Caco-2 (cell line): ENCODE measurements around the gene FUCA2. TPM values are rescaled to one million over a fixed set of nuclear protein-coding genes. Genes with fewer than 3 reads are reported as not detected.
"Not testable (repeated sequence)": the region's sequence is repeated elsewhere in the genome, so short reads cannot be mapped to it uniquely, and the experiment has no call there.

Experiments
- BruUV-seq: library from RNA; stranded (reverse); fragments of 400-500 nt; replicated peaks from 2 replicates; lab custom pipeline; 2021; lab: Mats Ljungman, UMichigan
- CTCF ChIA-PET: fragments of 300-600 bp; sonication (Branson Sonifier 250); formaldehyde crosslinking; loops from one replicate; lab custom pipeline; 2022; ENCODE audit warnings: antibody characterized with exemption; lab: Charles Lee
- POLR2A ChIA-PET: fragments of 300-600 bp; sonication (Branson Sonifier 250); formaldehyde crosslinking; loops from one replicate; lab custom pipeline; 2022; ENCODE audit warnings: antibody characterized with exemption; lab: Charles Lee
- DNase-seq, 2 experiments: peaks; one replicate each; pipeline versions ENCODE4 v3.0.0 to v3.0.0-alpha.2; 2020 to 2022
- H3K27me3 ChIP-seq: replicated peaks from 2 replicates; pipeline ENCODE4 v1.6.0; 2011; ENCODE audit warnings: low read length; ENCODE audit not compliant: control insufficient read depth, insufficient read depth
- H3K36me3 ChIP-seq: 2 replicates; pipeline ENCODE4 v1.5.1; 2011; ENCODE audit warnings: low read length; ENCODE audit not compliant: control insufficient read depth, insufficient read depth
- H3K4me1 ChIP-seq: fragments of 250-450 bp; sonication (Bioruptor Pico); 2 replicates; pipeline ENCODE4 v1.5.1; 2020; ENCODE audit warnings: mild to moderate bottlenecking
- H3K4me3 ChIP-seq: 2 replicates; pipeline ENCODE4 v1.5.1; 2011; ENCODE audit warnings: low read depth, mild to moderate bottlenecking, control low read depth, low read length
- H3K9me3 ChIP-seq: fragments of 250-450 bp; sonication (Bioruptor Pico); 2 replicates; pipeline ENCODE4 v1.5.1; 2020; ENCODE audit warnings: mild to moderate bottlenecking, moderate library complexity
- H3K27ac Mint-ChIP-seq: one replicate; pipeline ENCODE4 v1.8.0; 2022; ENCODE audit warnings: mixed read lengths; ENCODE audit not compliant: unreplicated experiment
- H3K27me3 Mint-ChIP-seq: one replicate; pipeline ENCODE4 v1.8.0; 2022; ENCODE audit warnings: mixed read lengths; ENCODE audit not compliant: insufficient read depth, unreplicated experiment
- H3K36me3 Mint-ChIP-seq: one replicate; pipeline ENCODE4 v1.8.0; 2022; ENCODE audit warnings: mild to moderate bottlenecking, mixed read lengths; ENCODE audit not compliant: insufficient read depth, unreplicated experiment
- H3K4me1 Mint-ChIP-seq: one replicate; pipeline ENCODE4 v1.8.0; 2022; ENCODE audit warnings: low read depth, mixed read lengths; ENCODE audit not compliant: unreplicated experiment
- H3K4me3 Mint-ChIP-seq: one replicate; pipeline ENCODE4 v1.8.0; 2022; ENCODE audit warnings: mild to moderate bottlenecking, moderate library complexity, mixed read lengths; ENCODE audit not compliant: unreplicated experiment
- H3K9me3 Mint-ChIP-seq: one replicate; pipeline ENCODE4 v1.8.0; 2022; ENCODE audit warnings: mixed read lengths; ENCODE audit not compliant: unreplicated experiment
- intact Hi-C: fragments of 100-400 bp; cut with micrococcal nuclease; formaldehyde crosslinking; loops from one replicate; pipeline ENCODE4 v1.10.0; 2022; ENCODE audit not compliant: unreplicated experiment
- total RNA-seq: library from RNA; stranded (reverse); gene quantifications from 2 replicates; pipeline ENCODE4 v1.2.3, GENCODE V29; 2022
- TF ChIP-seq, protein P1 (sequence below), 2 experiments: fragments of 200-600 bp in 1 of 2; IDR thresholded peaks; 1 replicate in 1 of 2; 2 replicates in 1 of 2; pipeline versions ENCODE4 v1.5.1 to v1.8.0; 2011 to 2022; ENCODE audit warnings: antibody characterized with exemption in 1 of 2, control low read depth in 1 of 2, inconsistent platforms in 1 of 2, low read depth in 1 of 2, low read length in 1 of 2, mild to moderate bottlenecking in 1 of 2, moderate library complexity in 1 of 2; ENCODE audit not compliant: insufficient read depth in 1 of 2, severe bottlenecking in 1 of 2, unreplicated experiment in 1 of 2

The FUCA2 gene
- total RNA-seq, 1 experiment from 2014 or later, result 102 TPM

DNA sequence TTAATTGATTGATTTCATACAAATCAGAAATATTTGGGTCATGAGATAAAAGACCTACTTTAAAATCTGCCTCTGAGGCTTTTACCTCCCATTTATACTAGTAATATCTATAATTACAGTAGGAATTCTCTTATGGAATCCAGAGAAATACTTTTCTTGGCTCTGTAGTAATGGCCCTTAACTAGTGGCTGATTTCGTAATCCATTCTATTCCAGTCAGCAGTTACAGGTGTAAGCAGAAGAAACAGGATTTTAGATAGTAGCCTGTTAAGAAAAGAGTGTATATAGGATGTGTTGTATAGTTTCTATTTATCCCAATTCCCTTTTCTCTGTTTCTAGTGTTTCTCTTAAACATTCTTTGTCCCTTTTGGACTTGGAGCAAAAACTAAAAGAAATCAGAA is 39.7 kb downstream of the FUCA2 start:
- intact Hi-C loops, result no loop called here
- no peaks in the 10 kb centered on the region for H3K4me1 Mint-ChIP-seq
- H3K4me3 Mint-ChIP-seq, result no peak overlapping the region
- TF ChIP-seq, protein P1, sequence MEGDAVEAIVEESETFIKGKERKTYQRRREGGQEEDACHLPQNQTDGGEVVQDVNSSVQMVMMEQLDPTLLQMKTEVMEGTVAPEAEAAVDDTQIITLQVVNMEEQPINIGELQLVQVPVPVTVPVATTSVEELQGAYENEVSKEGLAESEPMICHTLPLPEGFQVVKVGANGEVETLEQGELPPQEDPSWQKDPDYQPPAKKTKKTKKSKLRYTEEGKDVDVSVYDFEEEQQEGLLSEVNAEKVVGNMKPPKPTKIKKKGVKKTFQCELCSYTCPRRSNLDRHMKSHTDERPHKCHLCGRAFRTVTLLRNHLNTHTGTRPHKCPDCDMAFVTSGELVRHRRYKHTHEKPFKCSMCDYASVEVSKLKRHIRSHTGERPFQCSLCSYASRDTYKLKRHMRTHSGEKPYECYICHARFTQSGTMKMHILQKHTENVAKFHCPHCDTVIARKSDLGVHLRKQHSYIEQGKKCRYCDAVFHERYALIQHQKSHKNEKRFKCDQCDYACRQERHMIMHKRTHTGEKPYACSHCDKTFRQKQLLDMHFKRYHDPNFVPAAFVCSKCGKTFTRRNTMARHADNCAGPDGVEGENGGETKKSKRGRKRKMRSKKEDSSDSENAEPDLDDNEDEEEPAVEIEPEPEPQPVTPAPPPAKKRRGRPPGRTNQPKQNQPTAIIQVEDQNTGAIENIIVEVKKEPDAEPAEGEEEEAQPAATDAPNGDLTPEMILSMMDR (IDR thresholded peaks at IDR 0.05; ENCODE audit: insufficient read depth in 1 of 2, low read depth in 1 of 2, low read length in 1 of 2, severe bottlenecking in 1 of 2, unreplicated experiment in 1 of 2), result no peak
- DNase-seq, result no peak
- ChIA-PET CTCF (no interaction called here), POLR2A (no interaction called here)
- no peak overlapping the region for H3K27ac Mint-ChIP-seq
- no peaks in the 10 kb centered on the region for H3K27me3 ChIP-seq
- BruUV-seq, result no TSS peak
- peaks cover 1% of the 10 kb centered on the region; the same call in 1 of the 2 replicates for H3K36me3 ChIP-seq
- no peak overlapping the region for H3K4me3 ChIP-seq
- H3K4me1 ChIP-seq, result no peaks in the 10 kb centered on the region
- H3K27me3 Mint-ChIP-seq, result no peaks in the 10 kb centered on the region
- H3K9me3 ChIP-seq, result no peaks in the 10 kb centered on the region
- no peaks in the 10 kb centered on the region for H3K9me3 Mint-ChIP-seq
- peaks cover 16% of the 10 kb centered on the region for H3K36me3 Mint-ChIP-seq

DNA sequence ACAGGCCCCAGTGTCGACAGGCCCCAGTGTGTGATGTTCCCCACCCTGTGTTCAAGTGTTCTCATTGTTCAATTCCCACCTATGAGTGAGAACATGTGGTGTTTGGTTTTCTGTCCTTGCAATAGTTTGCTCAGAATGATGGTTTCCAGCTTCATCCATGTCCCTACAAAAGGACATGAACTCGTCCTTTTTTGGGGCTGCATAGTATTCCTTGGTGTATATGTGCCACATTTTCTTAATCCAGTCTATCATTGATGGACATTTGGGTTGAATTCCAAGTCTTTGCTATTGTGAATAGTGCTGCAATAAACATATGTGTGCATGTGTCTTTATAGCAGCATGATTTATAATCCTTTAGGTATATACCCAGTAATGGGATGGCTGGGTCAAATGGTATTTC is 42.7 kb downstream of the FUCA2 start:
- H3K27me3 Mint-ChIP-seq, intact Hi-C loops, H3K4me1 ChIP-seq, H3K9me3 ChIP-seq, H3K4me3 ChIP-seq, H3K27ac Mint-ChIP-seq, DNase-seq, H3K36me3 ChIP-seq, H3K9me3 Mint-ChIP-seq, BruUV-seq, POLR2A ChIA-PET, H3K4me1 Mint-ChIP-seq, CTCF ChIA-PET, H3K4me3 Mint-ChIP-seq, H3K27me3 ChIP-seq, H3K36me3 Mint-ChIP-seq: not testable (repeated sequence)

DNA sequence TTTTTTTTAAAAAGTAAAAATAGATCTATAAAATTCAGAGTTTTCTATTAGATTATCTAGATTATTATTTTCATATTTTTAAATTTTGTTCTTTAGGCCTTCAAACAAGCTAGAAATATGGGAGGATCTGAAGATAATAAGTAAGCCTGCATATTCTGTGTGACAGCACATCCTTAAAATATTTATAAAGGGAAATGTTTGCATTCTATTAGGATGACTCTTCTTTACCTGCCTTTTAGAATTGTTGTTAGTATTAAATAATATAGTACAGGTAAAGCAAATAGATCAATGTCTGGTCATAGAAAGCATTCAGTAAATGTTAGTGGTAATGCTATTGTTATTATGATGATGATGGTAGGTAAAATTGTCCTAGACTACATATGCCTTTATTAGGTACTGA is 43.5 kb downstream of the FUCA2 start:
- Mint-ChIP-seq H3K9me3 (no peaks in the 10 kb centered on the region), H3K27ac (no peak overlapping the region), H3K36me3 (peaks cover 1% of the 10 kb centered on the region), H3K4me3 (no peak overlapping the region), H3K27me3 (no peaks in the 10 kb centered on the region), H3K4me1 (no peaks in the 10 kb centered on the region)
- ChIA-PET POLR2A (no interaction called here), CTCF (no interaction called here)
- Histone ChIP-seq H3K4me3 (no peak overlapping the region), H3K27me3 (no peaks in the 10 kb centered on the region), H3K9me3 (no peaks in the 10 kb centered on the region), H3K36me3 (no peaks in the 10 kb centered on the region), H3K4me1 (no peaks in the 10 kb centered on the region)
- intact Hi-C loops, result no loop called here
- TF ChIP-seq, protein P1 (IDR thresholded peaks at IDR 0.05; ENCODE audit: insufficient read depth in 1 of 2, low read depth in 1 of 2, low read length in 1 of 2, severe bottlenecking in 1 of 2, unreplicated experiment in 1 of 2), result no peak
- BruUV-seq, result no TSS peak
- no peak for DNase-seq

DNA sequence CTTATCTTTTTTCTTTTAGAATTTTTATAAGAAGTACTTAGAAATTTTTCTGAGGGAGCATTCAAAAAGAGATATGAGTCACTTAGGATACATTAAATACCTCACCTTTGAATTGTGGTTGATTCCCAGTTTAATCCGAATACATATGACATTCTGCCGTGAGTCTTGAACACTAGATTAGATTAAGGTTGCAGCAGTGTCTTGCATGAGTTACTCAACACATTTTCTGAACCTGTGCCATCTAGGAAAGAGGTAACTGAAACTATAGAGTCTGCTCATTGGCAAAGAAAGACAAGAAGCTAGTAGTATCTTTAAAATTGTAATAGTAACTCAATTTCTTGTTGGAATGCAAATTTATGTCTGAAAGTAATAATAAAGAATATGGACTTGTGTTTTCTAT is 46.0 kb downstream of the FUCA2 start:
- Mint-ChIP-seq H3K4me1 (no peaks in the 10 kb centered on the region), H3K27me3 (no peaks in the 10 kb centered on the region), H3K27ac (no peak overlapping the region), H3K9me3 (no peaks in the 10 kb centered on the region), H3K4me3 (no peak overlapping the region), H3K36me3 (peaks cover 14% of the 10 kb centered on the region)
- Histone ChIP-seq H3K27me3 (no peaks in the 10 kb centered on the region), H3K4me3 (no peak overlapping the region), H3K36me3 (no peaks in the 10 kb centered on the region; the same call in 1 of the 2 replicates), H3K4me1 (no peaks in the 10 kb centered on the region), H3K9me3 (no peaks in the 10 kb centered on the region)
- intact Hi-C loops, result no loop called here
- ChIA-PET CTCF (no interaction called here), POLR2A (no interaction called here)
- no peak for DNase-seq
- TF ChIP-seq, protein P1 (IDR thresholded peaks at IDR 0.05; ENCODE audit: insufficient read depth in 1 of 2, low read depth in 1 of 2, low read length in 1 of 2, severe bottlenecking in 1 of 2, unreplicated experiment in 1 of 2), result no peak
- no TSS peak for BruUV-seq
